ENCODE measurements around the gene OR52B6.
"Not testable (repeated sequence)": the region's sequence is repeated elsewhere in the genome, so short reads cannot be mapped to it uniquely, and the experiment has no call there.

Gene OR52B6

DNA sequence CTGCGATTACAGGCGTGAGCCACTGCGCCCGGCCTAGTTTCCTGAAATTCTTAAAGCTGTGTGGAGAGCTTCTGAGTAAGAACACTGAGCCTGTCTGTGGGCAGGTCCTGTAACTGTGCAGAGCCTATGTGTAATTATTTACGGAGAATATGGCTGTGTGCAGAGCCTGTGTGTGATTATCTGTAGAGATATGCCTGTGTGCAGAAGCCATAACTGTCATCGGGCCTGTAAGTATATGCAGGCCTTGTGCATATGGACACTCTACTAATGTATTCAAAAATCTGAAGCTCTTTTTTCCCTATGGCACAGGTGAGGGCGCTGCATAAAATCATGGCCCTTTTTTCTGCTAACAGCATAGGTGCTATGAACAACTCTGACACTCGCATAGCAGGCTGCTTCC, at the start of gene OR52B6:
Gene OR52B6 (plus strand): TSS at position 301 of the 400 bp plus-strand sequence. CDS start 0 bp downstream, at position 301.
- no peak for DNase-seq (ENCODE audit: low read depth, low spot score)

- DNase-seq (ENCODE audit: low read depth, low spot score) = no peak
Observed at GRCh38 chr11:5531053-5531831, 49.4 kb upstream of the OR52B6 start.

- no peak for DNase-seq (ENCODE audit: low read depth, low spot score)
Observed at GRCh38 chr11:5534046-5534445, 46.6 kb upstream of the OR52B6 start.

- DNase-seq (ENCODE audit: low read depth, low spot score) = no peak
Observed at GRCh38 chr11:5536482-5536881, 44.2 kb upstream of the OR52B6 start.

DNA sequence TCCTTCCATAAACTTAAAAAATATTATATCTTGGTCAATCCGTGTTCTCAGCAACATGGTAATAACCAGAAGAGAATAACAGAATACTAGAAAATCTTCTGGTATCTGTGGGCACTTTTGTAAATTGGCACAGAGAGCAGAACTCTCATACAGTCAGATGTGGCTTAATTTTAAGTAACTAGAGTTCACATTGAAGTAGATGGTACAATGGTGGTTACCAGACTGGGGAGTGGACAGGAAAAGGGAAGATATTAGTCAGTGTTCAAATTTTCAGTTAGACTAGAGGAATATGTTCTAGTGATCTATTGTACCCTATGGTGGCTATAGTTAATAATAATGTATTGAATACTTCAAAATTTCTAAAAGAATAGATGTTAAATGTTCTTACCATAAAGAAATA, 39.2 kb upstream of the OR52B6 start:
- DNase-seq (ENCODE audit: low read depth, low spot score) = no peak

DNA sequence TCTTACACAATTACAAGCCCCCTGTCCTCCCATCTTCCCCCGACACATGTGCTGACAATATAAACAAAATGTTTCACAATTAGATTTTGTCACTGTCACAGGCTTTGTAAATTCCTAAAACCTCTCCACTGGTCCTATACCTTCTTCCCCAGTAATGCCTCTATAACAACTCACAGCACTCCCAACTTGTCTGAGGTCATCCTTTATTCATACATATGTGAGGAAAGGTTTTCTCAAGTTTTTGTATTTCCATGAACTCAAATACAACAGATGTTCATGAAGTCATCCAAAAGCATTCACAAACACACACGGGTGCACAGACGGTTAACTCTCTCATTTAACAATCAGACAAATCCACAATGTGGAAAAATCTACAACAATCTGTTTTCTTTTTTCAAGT, 34.2 kb upstream of the OR52B6 start:
- no peak for DNase-seq (ENCODE audit: low read depth, low spot score)

DNA sequence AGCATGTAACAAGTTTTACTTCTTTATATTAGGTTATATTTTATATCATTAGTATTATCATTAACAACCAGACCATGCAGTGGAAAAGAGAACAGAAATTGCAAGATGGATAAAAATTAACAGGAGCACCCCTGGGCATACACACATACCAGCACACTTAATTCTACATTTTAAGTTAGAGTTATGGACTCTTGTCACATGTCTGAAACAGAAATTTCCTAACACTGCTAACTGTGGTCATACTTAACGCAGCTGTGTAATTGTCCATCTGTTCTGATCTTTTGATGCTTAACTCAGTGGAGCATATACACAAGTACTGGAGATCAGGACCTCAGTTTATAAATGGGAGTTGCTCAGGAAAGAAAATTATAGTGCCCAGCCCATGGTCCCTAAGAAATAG, 32.7 kb upstream of the OR52B6 start:
- no peak for DNase-seq (ENCODE audit: low read depth, low spot score)

GRCh38 chr11:5548440-5548839, 32.2 kb upstream of the OR52B6 start, which contains the start of gene OR52H1:
TSS of gene OR52H1 (minus strand) at chr11:5548540. CDS start at chr11:5545505, 3,035 bp downstream.
- DNase-seq (ENCODE audit: low read depth, low spot score) = no peak

DNA sequence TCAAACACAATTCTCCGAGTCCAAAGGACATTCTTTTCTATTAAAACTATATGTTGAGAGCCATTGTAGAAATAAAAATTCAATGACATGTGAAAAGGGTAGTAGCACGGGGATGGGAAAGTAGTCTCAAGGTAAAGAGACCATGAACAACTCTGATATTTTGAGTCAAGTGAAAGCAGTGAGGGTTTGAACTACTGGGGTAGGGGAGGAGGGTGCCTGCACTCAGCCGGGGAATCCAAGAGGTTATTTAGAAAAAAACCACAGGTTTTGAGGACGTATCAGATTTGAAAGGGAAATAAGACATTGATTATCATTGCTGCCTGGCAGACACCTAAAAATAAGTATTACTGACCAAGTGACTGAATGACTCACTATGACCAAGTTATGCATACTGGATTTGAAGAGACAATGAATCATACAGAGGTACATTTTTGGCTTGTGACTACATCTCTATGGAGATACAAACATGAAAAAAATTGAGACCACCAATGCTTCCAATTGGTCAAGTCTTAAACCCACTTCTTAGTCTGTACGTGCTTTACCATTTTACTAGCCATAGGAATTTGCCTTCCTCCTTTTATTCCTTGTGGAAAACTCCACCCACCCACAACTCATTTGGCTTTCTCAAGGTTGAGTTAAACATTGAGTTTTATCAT, 30.1 kb upstream of the OR52B6 start:
- DNase-seq (ENCODE audit: low read depth, low spot score) = no peak

DNA sequence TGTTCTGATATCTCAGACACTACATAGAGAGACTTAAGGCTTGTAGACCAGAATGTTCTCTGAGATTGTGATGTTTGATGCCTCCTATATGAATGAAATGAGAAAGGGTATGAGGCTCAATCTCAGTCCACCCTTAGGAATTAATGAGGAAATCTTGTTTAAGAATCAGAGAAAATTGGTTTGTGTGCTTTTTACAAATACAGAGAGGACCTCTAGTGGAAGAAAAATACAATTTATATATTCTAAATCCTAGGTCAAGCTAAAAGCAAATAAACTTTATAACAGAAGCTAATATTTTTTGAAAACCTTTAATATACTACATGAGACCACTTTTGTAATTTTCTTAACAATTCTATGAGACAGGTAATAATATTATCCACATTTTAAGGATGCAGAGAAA, 27.3 kb upstream of the OR52B6 start:
- no peak for DNase-seq (ENCODE audit: low read depth, low spot score)

DNA sequence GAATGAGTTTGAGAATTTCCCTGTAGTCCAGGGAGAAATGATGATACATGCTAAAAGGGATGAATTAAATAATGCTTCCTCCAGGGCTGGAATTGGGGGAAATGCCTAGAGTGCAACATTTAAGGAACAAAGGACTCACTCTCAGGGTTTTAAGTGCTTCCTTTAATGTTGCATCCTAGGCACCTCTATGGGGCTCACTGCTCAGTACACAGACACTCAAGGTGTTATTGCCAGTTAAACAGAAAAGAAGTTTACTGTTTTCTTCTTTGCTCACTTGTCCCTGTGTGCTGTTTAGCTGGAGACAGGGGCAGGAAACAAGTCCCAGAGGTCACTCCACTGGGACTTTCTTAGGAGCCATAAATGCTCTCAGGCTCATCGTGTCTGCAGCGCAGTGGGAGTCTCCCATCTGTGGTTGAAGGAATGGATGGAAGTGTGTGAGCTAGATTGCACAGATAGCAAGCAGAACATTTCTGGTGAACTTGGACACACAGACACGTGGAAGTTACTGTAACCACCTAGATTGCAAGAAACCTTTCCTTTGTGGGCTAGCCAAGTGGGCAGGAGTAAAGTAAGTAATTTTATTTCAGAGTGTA, 24.0 kb upstream of the OR52B6 start:
- no peak for DNase-seq (ENCODE audit: low read depth, low spot score)

DNA sequence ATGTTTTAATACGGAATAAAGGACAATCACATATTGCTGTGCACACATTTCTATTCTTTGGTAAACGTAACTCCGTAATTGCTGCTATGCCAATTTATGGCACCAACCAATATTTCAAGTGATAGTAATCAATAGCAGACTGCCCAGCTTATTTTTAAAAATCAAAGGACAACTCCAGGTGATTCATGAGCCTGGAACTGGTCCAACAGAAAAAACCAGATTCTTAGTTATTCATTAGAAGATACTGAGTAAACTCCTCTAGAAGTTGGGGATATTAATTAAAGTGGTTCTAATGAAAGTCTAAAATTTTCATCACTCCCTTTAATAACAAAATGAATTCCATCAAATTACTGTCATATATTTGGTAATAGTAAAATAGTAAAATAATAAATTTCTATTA, 22.9 kb upstream of the OR52B6 start:
- DNase-seq (ENCODE audit: low read depth, low spot score) = no peak

- DNase-seq (ENCODE audit: low read depth, low spot score) = no peak
Observed at GRCh38 chr11:5564259-5565019, 16.2 kb upstream of the OR52B6 start.

DNA sequence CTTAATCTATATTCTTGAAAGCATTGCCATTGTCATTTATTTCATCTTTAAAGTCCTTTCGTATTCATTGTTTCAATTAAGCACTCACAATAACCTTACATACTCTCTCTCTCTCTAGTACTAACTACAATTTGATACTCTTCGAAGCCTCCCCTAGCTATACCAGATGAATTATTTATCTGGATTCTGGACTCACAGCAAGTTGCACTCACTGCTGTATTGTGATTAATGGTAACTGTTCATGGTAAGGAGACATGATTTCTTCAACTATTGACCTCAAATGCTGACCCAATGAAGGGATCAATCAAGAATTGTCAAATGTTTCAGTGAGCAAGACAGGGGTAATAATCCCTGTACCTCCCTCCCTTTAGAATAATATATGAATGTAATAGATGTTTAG, 6.0 kb upstream of the OR52B6 start:
- no peak for DNase-seq (ENCODE audit: low read depth, low spot score)

DNA sequence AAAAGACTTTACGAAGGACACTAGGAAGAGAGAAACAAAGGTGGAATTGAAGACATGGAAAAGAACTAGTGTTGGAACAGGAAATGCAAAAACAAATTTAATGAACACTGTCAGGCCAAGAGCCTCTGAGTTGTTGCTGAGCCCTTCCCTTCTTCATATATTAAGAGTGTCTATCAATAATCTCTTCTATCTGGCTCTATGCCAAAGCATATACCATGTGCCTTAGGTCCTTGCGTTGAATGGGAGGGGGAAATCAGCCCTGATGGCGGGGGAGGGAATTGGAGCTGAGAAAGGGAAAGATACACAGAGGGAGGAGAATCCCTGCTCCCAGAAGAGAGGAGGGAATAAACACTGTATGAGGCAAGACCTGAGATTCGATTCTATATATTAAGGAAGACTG, 5.5 kb upstream of the OR52B6 start:
- DNase-seq (ENCODE audit: low read depth, low spot score) = no peak

- DNase-seq (ENCODE audit: low read depth, low spot score) = no peak
Observed at GRCh38 chr11:5577101-5577500, 3.6 kb upstream of the OR52B6 start.

DNA sequence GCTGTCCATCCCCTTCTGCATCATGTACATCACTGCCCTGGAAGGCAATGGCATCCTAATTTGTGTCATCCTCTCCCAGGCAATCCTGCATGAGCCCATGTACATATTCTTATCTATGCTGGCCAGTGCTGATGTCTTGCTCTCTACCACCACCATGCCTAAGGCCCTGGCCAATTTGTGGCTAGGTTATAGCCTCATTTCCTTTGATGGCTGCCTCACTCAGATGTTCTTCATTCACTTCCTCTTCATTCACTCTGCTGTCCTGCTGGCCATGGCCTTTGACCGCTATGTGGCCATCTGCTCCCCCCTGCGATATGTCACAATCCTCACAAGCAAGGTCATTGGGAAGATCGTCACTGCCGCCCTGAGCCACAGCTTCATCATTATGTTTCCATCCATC, 337 bp downstream of the OR52B6 start:
- no peak for DNase-seq (ENCODE audit: low read depth, low spot score)

GRCh38 chr11:5584458-5584857, 3.8 kb downstream of the OR52B6 start:
- DNase-seq (ENCODE audit: low read depth, low spot score) = not testable (repeated sequence)

GRCh38 chr11:5589906-5590305, 9.2 kb downstream of the OR52B6 start:
- not testable (repeated sequence) for DNase-seq (ENCODE audit: low read depth, low spot score)

GRCh38 chr11:5591613-5592012, 10.9 kb downstream of the OR52B6 start:
- DNase-seq (ENCODE audit: low read depth, low spot score) = no peak

DNA sequence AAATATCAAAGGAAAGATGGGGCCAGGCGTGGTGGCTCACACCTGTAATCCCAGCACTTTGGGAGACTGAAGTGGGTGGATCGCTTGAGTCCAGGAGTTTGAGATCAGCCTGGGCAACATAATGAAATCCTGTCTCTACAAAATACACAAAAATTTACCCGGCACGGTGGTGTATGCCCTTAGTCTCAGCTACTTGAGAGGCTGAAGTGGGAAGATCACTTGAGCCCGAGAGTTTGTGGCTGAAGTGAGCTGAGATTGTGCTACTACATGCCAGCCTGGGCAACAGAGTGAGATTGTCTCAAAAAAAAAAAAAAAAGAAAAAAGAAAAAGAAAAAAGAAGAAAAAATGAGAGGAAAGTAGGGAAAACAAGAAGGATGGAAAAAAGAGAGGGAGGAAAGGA, 11.9 kb downstream of the OR52B6 start:
- no peak for DNase-seq (ENCODE audit: low read depth, low spot score)

- no peak for DNase-seq (ENCODE audit: low read depth, low spot score)
Observed at GRCh38 chr11:5593146-5593545, 12.5 kb downstream of the OR52B6 start.

Data from activated CD4-positive, CD25-positive, alpha-beta regulatory T cell treated with anti-CD3 and anti-CD28 coated beads, Interleukin-2, amount 50 U/mL, for 16 hours (primary cell).